GM21528 (cell line): ENCODE results near the gene CTIF.

Experiments used
- ATAC-seq: cut with Tn5 transposase; IDR thresholded peaks from one replicate; pipeline ENCODE4 v1.9.1; 2021; ENCODE audit warnings: mild to moderate bottlenecking, moderate library complexity; ENCODE audit not compliant: unreplicated experiment, low FRiP score

CTIF gene

DNA sequence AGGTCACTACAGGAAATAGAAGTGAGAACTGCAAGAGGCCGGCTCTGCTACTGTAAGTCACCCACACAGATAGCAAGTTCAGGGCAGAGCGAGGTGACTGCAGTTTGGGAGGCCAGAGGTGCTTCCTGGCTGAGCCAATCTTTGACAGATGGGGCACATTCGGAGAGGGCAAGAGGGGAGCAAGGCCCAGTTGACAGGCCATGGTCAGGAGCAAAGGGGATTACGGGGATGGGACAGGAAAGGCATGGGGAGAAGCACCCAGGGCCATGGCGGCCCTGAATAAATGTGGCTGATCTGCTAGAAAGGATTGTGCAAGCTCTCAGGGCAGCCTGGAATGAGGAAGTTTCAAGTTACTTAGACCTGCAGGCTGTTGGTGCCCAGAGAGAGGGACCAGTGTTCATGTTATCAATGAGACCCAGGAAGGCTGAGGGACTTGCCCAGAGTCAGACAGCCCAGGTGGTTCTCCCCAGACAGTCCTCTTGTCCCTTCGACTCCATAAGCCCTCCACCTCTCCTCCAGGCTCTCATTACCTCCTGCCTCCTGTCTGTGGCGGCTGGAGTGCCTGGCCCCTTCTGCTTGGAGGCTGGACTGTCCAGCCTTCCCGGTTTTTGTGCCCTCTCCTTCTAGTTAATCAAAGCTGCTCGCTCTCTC is 123.3 kb downstream of the CTIF start:
- ATAC-seq = no peak

DNA sequence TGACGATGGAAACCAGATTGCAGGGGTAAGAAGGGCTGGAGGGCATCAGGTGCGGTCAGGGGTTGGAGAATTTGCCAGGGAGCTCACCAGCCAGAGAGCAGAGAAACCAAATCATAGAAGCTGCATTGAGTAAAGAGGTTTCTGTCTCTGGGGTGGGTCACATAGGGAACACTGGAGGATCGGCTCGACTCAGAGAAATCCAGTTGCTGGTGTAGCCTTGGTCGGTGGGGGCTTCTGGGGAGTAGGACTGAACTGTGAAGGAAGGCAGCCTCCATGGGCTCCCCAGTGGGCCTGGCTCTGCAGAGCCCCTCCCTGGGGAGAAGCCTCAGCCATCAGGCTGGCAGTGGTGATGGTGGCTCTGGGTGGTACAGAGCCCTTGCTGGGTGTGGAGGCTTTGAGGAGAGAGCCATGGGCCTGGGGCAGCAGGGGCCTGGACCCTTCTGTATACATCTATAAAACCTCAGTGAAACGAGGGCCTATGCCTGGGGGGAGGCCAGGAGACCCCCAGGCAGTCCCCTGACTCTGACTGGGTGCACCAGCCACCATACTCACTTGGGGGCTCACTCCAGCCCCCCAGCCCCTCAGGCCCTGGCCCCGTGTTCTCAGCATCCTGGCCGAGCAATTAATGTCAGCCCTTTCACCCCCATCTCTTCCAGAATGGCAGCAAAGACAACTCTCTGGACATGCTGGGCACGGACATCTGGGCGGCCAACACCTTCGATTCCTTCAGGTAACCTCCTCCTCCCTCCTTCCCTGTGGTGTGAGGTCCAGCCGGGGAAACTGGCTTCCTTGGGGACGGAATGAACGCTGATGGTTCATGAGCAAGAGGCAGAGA is 124.5 kb downstream of the CTIF start:
- no peak for ATAC-seq

DNA sequence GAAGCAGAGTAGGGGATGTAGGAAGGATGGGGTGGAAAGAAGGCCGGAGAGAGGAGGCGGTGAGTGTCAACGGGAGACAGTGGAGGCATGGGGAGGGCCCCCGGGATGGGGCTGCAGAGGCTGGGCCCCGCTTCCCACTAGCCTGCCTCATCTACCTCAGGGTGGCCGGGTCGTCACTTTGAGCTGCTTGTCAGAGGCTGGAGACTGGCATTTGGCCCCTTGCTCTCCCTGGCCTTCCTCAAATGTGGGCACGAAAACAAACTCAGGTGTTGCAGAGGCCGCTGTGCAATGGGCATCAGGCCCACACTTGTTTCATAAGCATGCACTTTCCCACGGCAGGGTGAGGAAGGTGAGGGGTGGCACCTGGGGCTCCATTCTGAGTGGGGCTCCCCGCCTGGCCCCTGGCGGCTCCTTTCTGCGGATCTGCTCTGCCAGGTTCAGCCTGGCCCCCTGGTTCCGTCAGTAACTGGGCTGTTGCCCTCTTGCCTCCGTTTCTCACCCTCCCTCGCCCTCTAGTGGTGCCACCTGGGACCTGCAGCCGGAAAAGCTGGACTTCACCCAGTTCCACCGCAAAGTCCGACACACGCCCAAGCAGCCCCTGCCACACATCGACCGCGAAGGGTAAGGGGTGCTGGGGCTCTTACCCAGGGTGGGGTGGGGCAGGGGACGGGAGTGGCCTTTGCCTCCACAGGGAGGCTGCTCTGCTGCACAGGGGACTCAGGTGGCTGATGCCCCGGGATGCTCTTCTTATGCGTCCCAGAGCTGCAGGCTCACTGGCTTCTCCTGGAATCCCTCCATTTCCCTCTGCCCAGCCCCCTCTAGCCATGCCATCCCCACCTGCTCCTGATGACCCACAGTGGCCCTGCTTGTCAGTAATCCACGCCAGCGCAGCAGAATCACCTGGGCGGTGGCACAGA is 125.4 kb downstream of the CTIF start:
- ATAC-seq = no peak

DNA sequence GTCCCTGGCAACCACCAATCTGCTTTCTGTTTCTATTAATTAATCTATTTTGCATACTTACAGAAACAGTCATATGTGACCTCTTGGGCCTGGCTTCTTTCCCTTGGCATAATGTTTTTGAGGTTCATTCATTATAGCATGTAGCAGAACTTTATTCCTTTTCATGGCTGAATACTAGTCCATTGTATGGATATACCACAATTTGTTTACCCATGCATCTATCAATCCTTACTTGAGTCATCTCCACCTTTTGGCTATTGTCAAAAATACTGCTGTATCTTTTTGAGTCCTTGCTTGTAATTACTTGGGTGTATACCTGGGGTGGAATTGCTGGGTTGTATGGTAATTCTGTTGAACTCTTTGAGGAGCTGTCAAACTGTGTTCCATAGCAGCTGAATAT is 126.8 kb downstream of the CTIF start:
- ATAC-seq = no peak

DNA sequence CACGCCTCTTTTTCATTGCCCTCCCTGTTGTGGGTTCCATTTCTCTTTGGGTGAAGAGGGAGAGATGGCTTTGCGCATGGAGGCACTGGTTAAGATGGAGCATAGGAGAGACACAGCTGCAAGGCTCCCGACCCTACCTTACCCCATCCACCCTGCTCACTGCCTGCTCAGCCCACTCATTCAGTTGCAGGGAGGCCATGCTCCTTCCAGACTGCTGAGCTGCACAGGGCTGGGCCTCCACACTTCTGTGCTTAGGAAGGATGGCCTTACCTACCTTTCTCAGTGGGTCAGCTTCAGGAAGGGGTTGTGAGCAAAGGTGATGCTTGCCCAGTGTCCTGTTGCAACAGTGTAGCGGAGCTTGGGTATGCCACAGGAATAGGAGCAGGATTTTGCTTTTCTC is 127.8 kb downstream of the CTIF start:
- ATAC-seq = no peak

DNA sequence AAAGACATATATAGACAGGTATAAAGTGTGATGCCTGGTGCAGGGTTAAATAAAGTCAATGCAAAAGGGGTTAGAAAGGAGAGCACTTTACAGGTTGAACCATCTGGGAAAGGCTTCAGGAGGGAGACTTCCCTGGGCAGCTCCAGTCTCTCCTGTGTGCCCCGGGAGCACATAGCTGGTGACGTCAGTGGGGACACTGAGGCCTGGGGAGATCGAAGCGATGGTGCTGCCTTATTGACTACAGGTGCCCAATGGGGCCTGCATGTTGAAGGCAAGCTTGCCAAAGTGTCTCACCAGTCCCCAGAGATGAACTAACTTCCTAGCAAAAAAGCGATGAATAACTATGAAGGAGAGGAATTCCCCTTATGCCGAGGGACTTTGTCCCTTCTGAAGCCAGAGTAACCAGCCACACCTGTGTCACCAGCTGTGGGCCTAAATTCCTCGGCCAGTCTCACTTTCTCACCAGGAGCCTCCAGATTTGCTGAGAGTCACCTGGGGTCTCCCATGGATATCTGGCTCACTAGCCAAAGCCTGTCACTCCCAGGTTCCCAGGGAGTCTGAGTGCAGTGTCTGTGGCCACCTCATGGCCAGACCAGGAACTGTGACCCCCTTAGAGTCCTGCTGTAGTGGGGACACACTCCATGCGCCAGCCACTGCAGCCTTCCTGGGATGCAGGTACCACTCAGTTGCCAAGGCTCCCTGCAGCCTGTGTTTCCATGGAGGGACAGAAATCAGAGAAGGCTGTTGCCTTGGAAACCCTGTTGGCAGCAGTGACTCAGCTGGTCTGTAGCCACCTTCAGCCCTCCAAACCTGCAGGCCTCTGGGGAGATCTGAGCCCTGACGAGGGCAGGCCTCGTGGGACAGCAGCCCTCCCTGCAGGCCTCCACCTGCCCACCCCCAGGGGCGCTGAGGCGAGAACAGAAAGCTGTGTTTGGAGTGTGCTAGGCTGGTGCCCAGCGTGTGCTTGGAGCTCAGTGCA is 128.7 kb downstream of the CTIF start:
- no peak for ATAC-seq

DNA sequence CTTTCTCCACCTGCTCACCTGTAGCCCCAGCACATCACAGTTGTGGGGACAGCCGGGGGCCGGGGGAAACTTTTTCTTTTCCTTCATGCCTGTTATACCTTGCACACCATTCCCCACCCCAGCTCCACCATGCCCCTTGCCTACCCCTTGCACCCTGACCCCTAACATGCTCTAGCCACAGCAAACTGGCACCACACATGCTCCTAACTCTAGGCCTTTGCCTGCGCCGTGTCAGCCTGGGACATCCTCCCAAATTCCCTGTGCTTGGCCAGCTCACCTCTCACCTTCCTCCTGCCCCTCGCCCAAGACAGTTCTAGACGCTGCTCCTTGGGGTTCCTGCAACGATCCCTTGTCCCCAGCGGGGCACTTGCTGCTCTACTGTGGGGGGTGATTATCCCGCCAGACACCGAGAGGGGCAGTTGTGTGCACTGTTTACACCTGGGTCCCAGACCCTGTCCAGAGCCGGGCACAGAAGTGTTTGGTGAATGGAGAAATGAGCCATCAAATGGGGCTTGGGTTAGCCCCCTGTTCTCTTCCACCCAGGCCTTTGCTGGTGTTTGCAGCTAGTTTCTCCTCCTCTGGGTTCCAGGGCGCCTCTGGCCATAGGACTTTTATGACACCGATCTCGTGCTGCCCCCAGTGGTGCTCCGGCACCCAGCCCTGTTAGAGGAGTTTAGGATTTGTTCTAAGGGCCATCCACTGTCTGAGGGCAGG is 129.8 kb downstream of the CTIF start:
- no peak for ATAC-seq

DNA sequence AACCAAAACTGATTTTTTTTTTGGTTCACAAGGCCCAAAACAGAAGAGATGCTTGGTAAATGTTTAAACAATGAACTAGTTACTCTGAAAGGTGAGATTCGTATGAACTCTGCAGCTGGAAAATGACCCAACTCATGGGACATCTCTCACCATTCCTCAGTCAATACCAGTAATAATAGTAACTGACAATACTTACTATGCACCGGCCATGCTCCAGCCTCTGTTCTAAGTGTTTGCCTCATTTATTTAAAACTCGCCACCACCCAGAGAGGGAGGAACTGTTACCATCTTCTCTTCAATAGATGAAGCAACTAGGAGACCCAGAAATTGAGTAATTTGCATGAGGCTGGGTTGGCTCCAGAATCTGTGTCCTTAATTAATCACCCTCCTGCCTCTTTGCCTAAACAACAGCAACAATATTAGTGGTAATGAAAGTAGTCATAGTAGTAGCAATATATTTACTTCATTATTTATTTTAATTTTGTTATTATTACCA is 130.4 kb downstream of the CTIF start:
- no peak for ATAC-seq

DNA sequence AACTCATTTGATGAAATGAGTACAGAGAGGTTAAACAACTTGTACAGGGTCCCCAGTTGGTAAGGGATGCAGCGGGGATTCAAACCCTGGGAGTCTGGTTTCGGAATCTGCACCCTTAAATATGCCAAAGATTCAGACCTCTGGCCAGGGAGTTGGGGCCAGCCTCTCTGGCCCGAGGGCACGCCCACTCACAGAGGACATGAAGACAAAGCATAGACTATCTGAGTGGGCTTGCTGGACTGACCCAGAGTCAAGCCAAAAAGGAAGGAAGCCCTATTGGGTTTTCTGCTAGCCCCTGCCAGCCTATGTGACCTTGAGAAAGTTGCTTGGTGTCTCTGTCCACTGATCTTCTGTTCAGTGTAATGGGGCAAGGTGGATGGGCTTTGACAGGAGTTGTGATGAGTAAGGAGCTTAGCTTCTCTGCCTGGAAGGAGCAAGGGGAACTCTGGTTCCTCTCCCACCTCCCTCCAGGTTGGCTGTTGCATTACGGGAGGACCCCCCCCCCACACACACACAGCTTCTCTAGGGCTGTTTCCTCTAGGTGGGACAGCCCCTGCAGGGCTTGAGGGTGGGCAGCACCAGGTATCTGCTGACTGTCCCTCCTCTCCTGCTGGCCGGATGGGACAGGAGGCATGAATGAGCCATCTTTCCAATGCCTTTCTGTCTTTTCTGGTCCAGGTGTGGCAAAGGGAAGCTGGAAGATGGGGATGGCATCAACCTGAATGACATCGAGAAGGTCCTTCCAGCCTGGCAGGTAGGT is 131.3 kb downstream of the CTIF start:
- no peak for ATAC-seq

DNA sequence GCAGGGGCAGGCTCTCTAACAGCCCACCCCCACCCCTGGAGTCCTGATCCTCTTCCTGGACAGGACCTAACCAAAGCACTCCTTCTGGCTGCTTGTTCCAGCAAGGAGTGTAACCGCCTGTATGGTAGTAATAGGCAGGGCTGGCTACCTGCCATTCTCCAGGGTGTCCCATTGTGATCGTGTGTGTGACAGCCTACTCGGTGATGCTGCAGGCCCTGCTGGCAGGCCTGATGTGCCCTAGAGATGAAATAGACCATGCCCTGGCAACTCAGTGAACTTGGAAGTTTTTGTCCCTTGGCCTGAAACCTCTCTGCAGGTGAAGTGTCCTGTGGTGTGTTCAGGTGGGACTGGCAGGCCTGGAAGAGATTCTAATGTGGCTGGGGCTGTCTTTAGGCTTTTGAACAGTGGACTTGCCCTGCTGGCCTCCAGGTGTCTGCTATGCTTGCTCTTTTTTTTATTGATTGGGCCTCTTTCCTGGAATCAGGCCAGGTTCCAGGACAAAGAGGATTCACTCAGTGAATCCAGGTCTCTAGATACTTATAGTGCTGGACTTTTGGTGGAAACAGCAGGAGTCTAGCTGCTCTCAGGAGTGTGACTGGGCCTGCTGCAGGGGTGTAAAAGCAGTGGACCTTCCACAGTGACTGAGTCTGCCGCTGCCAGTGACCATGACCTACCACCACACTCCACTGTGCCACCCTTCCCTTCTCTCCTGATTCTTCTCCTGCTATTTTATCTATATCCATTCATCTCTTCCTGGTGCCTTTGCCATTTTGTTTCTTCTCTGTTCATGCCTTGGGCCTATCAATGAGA is 132.1 kb downstream of the CTIF start:
- no peak for ATAC-seq

DNA sequence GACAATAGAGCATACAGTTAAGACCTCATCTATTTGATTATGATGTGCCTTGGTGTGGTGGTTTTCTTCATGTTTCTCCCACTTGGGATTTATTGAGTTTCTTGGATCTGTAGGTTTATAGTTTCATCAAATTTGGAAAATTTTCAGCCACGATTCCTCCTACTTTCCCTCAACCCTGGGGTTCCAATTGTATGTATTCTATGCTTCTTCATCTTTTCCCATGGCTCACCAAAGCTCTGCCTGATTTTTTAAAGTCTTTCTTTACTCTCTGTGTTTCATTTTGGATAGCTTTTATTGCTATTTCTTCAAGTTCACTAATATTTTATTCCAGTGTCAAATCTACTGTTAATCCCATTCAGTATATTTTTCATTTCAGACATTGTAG is 132.7 kb downstream of the CTIF start:
- no peak for ATAC-seq

DNA sequence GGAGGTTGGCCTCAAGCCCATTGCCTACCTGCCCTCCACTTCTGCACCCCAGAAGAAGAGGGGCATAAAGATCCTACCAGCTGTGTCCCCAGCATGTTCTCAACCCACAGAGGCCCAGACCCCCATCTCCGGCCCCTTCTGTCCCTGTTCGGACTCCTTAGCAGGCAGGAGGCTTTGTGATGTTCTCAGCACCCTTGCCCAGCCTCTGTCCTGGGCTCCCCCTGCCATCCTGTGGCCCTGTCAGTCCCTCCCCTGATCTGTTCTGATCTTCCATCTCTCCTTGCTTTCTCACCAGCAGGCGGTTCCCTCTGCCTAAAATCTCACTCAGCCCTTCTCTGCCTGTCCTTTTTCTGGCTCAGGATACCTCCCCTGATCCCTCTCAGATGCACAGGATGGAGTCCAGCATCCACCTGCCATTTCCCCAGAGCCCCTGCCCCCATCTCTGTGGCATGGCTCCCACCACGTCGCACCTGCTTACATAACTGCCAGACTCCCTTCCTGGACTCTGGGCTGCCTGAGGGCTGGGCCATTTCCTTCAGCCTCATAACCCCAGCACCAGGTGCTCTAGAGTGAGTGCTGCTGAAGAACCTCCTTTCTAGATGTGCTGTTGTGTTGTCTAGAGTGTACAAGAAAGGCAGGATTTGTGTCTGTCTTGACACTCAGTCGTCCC is 134.0 kb downstream of the CTIF start:
- ATAC-seq = no peak

DNA sequence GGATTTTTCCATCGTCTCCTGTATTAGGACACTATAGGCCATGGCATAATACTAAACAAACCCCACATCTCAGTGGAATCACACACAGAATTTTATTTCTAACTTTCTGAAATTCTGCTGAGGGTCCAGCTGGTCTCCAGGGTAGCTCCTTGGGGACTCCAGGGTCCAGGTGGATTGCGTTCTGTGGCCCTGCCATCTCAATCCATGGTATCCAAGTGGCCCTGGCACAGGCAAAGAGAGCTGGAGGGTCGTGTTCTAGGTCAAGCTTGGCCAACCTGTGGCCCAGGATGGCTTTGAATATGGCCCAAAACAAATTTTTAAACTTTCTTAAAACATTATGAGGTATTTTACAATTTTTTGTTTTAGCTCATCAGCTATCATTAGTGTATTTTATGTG is 134.6 kb downstream of the CTIF start:
- no peak for ATAC-seq

DNA sequence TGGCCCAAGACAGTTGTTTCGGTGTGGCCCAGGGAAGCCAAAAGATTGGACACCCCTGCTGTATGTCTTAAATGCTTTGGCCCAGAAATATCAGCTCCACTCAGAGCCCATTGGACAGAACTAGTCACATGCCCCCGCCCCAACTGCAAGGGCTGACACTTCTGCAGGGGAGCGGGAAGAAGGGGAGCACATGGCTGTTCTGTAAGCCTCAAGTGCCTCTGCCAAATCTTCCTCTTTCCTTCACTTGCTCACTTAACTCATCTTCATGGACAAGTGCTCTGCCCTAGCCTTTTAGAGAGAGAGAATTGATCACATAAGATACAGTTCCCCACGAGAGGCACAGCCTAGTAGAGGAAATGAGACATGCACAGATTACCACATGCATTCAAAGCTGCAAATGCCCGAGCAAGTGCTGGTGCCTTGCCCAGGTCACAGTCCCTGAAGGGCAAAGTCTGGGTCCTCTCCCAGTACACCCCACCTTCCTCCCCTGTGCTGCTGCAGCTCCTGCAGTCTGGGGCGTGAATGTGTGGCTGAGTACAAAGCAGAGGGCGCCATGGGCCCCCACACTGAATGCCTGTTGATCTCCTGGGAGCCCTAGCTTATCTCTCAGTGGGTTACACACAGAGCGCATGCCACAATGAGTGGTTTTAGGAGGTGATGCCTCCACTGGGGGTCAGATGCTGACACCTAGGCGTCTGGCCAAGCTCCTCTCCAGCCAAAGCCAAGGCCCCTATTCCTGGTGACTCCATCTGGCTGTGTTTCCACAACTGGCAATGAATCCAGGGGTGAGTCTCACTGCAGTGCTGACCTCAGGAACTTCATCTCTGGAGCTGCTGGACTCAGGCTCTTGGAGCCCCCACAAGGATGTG is 135.3 kb downstream of the CTIF start:
- no peak for ATAC-seq

DNA sequence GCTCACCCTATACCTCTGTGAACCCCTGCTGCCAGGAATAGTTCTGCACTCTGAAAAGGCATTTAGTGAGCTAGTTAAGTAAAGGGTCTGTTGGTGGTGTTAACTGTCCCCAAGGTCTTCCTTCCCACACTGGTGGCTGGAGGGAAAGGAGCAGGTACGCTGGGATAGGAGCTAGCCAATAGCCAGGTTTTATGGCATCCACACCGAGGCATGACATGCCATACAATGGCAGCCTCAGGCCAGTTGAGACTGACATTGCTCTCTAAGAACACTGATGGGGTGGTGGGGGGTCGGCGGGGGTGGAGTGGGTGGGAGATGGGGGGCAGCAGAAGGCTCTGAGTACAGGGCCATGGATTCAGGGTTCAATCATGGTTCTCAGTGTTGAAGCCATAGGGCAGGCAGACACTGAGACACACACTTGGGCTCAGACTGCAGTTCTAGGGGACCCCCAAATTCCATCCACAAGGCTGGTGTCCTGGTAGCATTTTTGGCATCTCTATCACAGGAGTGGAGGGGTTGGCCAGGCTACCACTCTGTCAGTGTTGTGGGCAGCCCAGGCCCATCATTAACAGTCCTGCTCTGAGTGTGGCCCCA is 136.0 kb downstream of the CTIF start:
- ATAC-seq = no peak

DNA sequence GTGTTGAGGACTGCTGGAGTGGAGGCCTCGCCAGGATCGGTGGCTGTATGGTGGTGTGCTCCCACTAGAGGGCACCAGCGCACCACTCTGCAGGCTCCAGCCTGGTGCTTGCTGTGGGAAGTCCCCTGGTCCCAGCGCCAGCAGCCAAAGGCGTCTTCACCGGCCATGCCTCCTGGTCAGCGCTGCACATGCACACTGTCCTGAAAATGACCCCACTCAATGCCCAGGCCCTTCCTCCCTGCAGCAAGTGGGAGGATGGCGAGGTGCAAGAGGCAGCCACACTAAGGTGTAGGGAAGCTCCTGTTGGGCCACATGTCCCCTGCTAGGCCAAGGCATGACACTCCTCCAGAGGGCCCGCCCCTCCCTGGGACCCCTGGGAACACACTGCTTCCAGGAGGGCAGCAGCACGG is 136.5 kb downstream of the CTIF start:
- ATAC-seq = peak; percentile 83
